ENCODE results near the gene CDC34. TPM values are rescaled to one million over a fixed set of nuclear protein-coding genes. Genes with fewer than 3 reads are reported as not detected.
"Not testable (repeated sequence)": the region's sequence is repeated elsewhere in the genome, so short reads cannot be mapped to it uniquely, and the experiment has no call there.

Gene CDC34
- total RNA-seq, 2 donors from 2014 or later: 62.4 to 67.6 TPM

GRCh38 chr19:579111-579841 lies 47.7 kb downstream of the CDC34 start:
- DNase-seq (no peak), ATAC-seq (no peak)
- intact Hi-C loops (cut with DNase I, micrococcal nuclease): no loop called here

- DNase-seq (no peak), ATAC-seq (no peak)
- intact Hi-C loops (cut with DNase I, micrococcal nuclease): loop anchor here in 1 of 2 donors (10.0 kb wide), 1 partner anchor 155 kb away; no protein-coding TSS in a partner anchor
Measured at GRCh38 chr19:579842-580155, 48.2 kb downstream of the CDC34 start.

DNA sequence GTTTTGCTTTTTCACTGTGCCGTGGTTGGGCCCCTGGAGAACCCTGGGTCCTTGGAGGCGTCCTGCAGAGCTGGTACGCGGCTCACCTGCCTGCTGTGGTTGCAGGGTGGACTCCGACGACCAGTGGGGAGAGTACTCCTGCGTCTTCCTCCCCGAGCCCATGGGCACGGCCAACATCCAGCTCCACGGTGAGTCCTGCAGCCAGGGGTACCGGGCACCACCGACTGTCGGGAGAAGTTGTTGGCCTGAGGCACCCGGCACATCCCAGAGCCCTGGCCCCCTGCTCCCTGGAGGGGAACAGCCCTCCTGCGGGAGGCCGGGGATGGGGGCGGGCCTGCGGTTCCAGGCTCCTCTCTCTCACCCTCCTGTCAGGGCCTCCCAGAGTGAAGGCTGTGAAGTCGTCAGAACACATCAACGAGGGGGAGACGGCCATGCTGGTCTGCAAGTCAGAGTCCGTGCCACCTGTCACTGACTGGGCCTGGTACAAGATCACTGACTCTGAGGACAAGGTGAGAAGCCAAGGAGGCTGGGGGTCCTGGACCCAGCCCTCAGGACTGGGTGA lies 48.8 kb downstream of the CDC34 start:
- no peak for DNase-seq
- intact Hi-C loops (cut with DNase I, micrococcal nuclease): loop anchor here in 1 of 2 donors (10.0 kb wide), 1 partner anchor 154 kb away; no protein-coding TSS in a partner anchor
- ATAC-seq: no peak

GRCh38 chr19:581399-582111 lies 50.0 kb downstream of the CDC34 start:
- DNase-seq: no peak
- no peak for ATAC-seq
- intact Hi-C loops (cut with DNase I, micrococcal nuclease): loop anchor here in 1 of 2 donors (10.0 kb wide), 1 partner anchor 153 kb away; no protein-coding TSS in a partner anchor

GRCh38 chr19:582497-583197 lies 51.1 kb downstream of the CDC34 start:
- intact Hi-C loops (cut with DNase I, micrococcal nuclease): loop anchor here in 1 of 2 donors (10.0 kb wide), 1 partner anchor 152 kb away; no protein-coding TSS in a partner anchor
- no peak for DNase-seq
- ATAC-seq: no peak

DNA sequence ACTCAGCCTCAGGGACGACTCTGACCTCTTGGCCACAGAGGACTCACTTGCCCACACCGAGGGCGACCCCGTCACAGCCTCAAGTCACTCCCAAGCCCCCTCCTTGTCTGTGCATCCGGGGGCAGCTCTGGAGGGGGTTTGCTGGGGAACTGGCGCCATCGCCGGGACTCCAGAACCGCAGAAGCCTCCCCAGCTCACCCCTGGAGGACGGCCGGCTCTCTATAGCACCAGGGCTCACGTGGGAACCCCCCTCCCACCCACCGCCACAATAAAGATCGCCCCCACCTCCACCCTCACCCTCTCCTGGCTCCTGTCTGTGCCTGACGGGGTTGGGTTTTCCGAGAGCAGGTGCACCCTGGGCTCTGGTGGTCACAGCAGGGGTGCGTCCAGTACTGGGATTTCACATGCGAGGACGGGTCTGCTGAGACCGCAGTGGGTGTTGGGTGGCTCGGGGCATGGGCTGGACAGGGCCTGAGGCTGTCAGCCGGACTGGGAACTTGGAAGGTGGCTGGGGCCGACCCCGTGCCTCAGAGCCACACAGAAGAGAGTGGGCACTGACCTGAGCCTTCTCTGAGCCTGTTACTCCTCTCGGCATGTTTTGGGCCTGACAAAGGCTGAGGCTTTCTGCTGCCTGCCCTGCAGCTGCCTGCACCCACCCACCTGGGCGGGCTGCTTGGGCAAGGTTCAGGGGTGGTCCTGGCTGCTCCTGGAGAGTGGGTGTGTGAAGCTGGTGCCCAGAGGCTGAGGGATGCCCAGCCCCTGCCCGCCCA lies 51.8 kb downstream of the CDC34 start:
- intact Hi-C loops (cut with DNase I, micrococcal nuclease): loop anchor here in 1 of 2 donors (10.0 kb wide), 1 partner anchor 151 kb away; no protein-coding TSS in a partner anchor
- peak; percentile 9 for ATAC-seq
- DNase-seq: no peak

GRCh38 chr19:583968-584239 lies 52.3 kb downstream of the CDC34 start:
- ATAC-seq: peak; percentile 16
- DNase-seq: no peak
- intact Hi-C loops (cut with DNase I, micrococcal nuclease): loop anchor here in 1 of 2 donors (10.0 kb wide), 1 partner anchor 151 kb away; no protein-coding TSS in a partner anchor

DNA sequence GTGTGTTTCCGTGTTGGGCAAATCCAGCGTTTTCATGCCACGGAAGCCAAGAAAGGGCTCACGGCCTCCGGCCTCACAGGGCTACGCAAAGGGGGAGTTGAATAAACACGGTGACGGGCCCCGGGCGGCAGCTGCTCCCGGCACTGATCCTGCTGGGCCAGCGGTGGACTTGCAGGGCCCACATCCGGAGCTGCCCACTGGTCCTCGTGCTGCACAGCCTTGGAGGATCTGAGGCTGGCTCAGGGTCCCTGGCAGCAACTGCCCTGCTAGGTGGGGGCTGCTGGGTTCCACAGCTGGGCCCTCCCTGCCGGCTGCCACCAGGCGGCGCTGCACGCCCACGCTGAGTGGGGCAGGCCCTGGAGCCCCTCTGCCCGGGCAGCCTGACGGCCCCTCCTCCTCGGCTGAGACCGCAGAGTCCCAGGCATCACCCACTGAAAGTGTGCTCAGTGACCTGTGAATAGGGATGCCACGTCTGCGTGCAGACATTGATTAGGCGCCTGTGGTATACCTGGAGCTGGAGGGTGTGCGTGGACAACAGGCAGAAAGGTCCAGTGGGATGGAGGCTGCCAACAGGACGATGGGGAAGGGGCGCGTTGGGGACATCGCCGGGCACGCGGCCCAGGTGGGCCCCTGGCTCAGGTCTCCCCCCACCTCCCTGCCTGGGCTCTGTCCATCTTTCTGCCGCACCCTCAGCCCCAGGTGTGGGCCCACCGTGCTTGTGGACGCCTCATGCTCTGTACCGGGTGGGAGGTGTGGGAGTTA lies 52.9 kb downstream of the CDC34 start:
- ATAC-seq: peak; percentile 60

GRCh38 chr19:585146-585545 lies 53.6 kb downstream of the CDC34 start:
- not testable (repeated sequence) for ATAC-seq, DNase-seq
- intact Hi-C loops (cut with DNase I, micrococcal nuclease): loop anchor here in 1 of 2 donors (10.0 kb wide), 1 partner anchor 150 kb away; no protein-coding TSS in a partner anchor

More for the DNA sequence above, 52.9 kb downstream of the CDC34 start:
- DNase-seq: peak in 1 of 2 donors; percentile 47
- intact Hi-C loops (cut with DNase I, micrococcal nuclease): loop anchor here in 1 of 2 donors (10.0 kb wide), 1 partner anchor 150 kb away; no protein-coding TSS in a partner anchor

GRCh38 chr19:585551-586110 lies 54.1 kb downstream of the CDC34 start:
- ATAC-seq: no peak
- intact Hi-C loops (cut with DNase I, micrococcal nuclease): loop anchor here in 1 of 2 donors (10.0 kb wide), 1 partner anchor 149 kb away; no protein-coding TSS in a partner anchor
- no peak for DNase-seq

DNA sequence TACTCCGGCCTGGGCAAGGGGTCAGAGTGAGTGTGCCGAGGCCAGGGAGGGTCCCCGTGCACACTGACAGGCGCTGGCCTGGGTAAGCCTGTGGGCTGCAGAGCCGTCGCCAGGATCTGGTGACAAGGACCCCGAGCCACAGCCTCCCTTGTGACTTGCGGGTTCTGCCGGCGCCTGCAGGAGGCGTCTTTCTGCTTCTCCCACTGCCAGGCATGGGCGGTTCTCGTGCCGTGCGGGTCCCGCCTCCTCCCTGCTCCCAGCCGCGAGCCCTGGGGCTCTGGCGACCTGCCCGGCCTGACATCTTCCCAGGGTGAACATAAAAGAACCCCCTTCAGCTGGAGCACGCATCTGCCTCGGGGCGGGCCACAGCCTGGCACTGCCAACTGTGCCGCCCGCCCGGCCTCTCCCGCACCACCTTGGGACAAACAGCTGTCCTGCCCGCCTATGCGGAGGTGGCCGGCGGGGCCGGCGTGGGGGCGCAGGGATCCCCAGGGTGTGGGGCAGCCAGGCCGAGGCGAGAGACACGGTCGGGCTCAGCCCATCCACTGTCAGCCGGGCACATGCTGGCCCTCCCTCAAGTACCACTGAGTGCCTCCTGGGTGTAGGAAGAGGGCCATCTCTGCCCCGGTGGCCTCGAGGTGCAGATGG lies 56.7 kb downstream of the CDC34 start:
- DNase-seq: peak; percentile 71 to 75
- intact Hi-C loops (cut with DNase I, micrococcal nuclease): loop anchor here in 1 of 2 donors (10.0 kb wide), 1 partner anchor 147 kb away; no protein-coding TSS in a partner anchor
- ATAC-seq: peak; percentile 63

- intact Hi-C loops (cut with DNase I, micrococcal nuclease): loop anchor here in 1 of 2 donors (10.0 kb wide), 1 partner anchor 146 kb away; no protein-coding TSS in a partner anchor
- no peak for ATAC-seq
- no peak for DNase-seq
Measured at GRCh38 chr19:588741-589692, 57.5 kb downstream of the CDC34 start.

DNA sequence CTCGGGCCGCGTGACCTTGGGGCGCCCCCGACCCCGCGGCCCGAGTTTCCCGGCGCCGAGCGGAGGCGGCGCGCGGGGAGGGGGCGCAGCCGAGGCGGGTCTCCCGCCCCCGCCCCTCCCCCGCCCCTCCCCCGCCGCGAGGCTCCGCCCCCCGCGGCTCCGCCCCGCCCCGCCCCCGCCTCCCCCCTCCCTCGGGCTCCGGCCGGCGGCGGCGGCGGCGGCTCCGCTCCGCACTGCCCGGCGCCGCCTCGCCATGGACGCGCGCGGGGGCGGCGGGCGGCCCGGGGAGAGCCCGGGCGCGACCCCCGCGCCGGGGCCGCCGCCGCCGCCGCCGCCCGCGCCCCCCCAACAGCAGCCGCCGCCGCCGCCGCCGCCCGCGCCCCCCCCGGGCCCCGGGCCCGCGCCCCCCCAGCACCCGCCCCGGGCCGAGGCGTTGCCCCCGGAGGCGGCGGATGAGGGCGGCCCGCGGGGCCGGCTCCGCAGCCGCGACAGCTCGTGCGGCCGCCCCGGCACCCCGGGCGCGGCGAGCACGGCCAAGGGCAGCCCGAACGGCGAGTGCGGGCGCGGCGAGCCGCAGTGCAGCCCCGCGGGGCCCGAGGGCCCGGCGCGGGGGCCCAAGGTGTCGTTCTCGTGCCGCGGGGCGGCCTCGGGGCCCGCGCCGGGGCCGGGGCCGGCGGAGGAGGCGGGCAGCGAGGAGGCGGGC lies 58.3 kb downstream of the CDC34 start, which contains the start of gene HCN2:
Gene HCN2 (plus strand): TSS at position 189 of the 703 bp plus-strand sequence. CDS start 65 bp downstream, at position 254.
- ATAC-seq (no peak), DNase-seq (no peak)
- intact Hi-C loops (cut with DNase I, micrococcal nuclease): loop anchor here in 1 of 2 donors (10.0 kb wide), 1 partner anchor 145 kb away; no protein-coding TSS in a partner anchor

- intact Hi-C loops (cut with DNase I, micrococcal nuclease): no loop called here
- ATAC-seq (no peak), DNase-seq (no peak)
Measured at GRCh38 chr19:590396-590745, 58.8 kb downstream of the CDC34 start.

- intact Hi-C loops (cut with DNase I, micrococcal nuclease): no loop called here
- ATAC-seq: no peak
- no peak for DNase-seq
Measured at GRCh38 chr19:590750-591098, 59.2 kb downstream of the CDC34 start.
